SK-N-MC (cell line): ENCODE measurements around the gene NSD1.
"Not testable (repeated sequence)": the region's sequence is repeated elsewhere in the genome, so short reads cannot be mapped to it uniquely, and the experiment has no call there.

ENCODE experiments used
- DNase-seq: peaks from one replicate; pipeline ENCODE4 v3.0.0-alpha.2; 2011; ENCODE audit warnings: low read depth, low spot score
- H3K27ac ChIP-seq: fragments of 200-600 bp; sonication (generic); 2 replicates; pipeline ENCODE4 v1.5.1; 2016; ENCODE audit warnings: mixed run types
- H3K36me3 ChIP-seq: fragments of 200-600 bp; sonication (generic); 2 replicates; pipeline ENCODE4 v1.6.1; 2017; ENCODE audit warnings: antibody characterized with exemption, low read length, mixed read lengths; ENCODE audit not compliant: insufficient read depth
- H3K4me3 ChIP-seq: fragments of 200-600 bp; sonication (generic); 2 replicates; pipeline ENCODE4 v1.5.1; 2016
- H3K9ac ChIP-seq: fragments of 200-600 bp; sonication (generic); 2 replicates; pipeline ENCODE4 v1.8.0; 2017; ENCODE audit warnings: mixed run types, mixed read lengths; ENCODE audit not compliant: insufficient read length
- H3K9me3 ChIP-seq: fragments of 200-600 bp; sonication (generic); 2 replicates; pipeline ENCODE4 v1.6.1; 2017; ENCODE audit warnings: low read depth, mild to moderate bottlenecking, antibody characterized with exemption, low read length, moderate library complexity, mixed read lengths
- EZH2 ChIP-seq: fragments of 200-600 bp; sonication (generic); IDR thresholded peaks from one replicate; pipeline ENCODE4 v1.6.1; 2017; ENCODE audit warnings: antibody characterized with exemption
- FOXP2 ChIP-seq: optimal IDR thresholded peaks from 2 replicates; pipeline ENCODE3; 2011; ENCODE audit warnings: mild to moderate bottlenecking, moderate library complexity; ENCODE audit not compliant: insufficient read depth; ENCODE audit errors: extremely low read length, control extremely low read depth
- POLR2AphosphoS5 ChIP-seq: IDR thresholded peaks from 2 replicates; pipeline ENCODE4 v1.6.1; 2012; ENCODE audit warnings: mild to moderate bottlenecking, low read depth, low read length, borderline replicate concordance

NSD1 gene

DNA sequence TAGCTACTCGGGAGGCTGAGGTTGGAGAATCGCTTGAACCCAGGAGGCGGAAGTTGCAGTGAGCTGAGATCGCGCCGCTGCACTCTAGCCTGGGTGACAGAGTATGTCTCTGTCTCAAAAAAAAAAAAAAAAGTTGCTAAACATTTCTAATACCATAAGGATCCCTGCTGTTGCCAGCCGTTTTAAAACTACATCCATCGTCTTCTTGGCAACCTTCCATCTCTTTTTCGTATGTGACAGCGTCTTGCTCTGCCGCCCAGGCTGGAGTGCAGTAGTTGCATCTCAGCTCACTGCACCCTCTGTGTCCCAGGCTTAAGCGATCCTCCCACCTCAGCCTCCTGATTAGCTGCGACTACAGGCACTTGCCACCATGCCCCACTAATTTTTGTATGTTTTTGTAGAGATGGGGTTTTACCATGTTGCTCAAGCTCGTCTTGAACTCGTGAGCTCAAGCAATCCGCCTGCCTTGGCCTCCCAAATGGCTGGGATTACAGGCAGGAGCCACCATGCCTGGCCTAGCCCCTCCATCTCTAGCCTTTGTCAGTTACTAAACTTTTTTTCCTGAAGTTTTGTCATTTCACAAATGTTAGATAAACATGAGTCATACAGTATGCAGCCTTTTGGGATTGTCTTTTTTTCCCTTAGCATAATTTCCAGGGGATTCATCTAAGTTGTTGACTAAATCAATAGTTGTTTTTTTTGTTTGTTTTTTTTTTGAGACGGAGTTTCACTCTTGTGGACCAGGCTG is 13.5 kb downstream of the NSD1 start:
- H3K36me3 ChIP-seq: peaks cover 38% of the 10 kb centered on the region
- no peak overlapping the region for H3K9ac ChIP-seq
- no peak for DNase-seq
- no peak for TF ChIP-seq EZH2
- no peak for TF ChIP-seq FOXP2
- TF ChIP-seq POLR2AphosphoS5: no peak
- H3K4me3 ChIP-seq: no peak overlapping the region
- no peak overlapping the region for H3K27ac ChIP-seq
- no peaks in the 10 kb centered on the region for H3K9me3 ChIP-seq

DNA sequence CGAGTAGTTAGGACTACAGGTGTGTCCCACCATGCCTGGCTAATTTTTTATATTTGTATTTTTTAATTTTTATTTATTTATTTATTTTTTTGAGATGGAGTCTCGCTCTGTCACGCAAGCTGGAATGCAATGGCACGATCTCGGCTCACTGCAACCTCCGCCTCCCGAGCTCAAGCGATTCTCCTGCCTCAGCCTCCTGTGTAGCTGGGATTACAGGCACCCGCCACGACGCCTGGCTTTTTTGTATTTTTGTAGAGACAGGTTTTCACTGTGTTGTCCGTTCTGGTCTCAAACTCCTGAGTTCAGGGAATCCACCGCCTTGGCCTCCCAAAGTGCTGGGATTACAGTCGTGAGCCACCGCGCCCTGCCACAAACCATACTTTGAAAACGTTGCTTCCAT is 16.5 kb downstream of the NSD1 start:
- not testable (repeated sequence) for H3K9me3 ChIP-seq, H3K4me3 ChIP-seq, DNase-seq, H3K27ac ChIP-seq, H3K9ac ChIP-seq
- peaks cover 24% of the 10 kb centered on the region for H3K36me3 ChIP-seq

- no peak for TF ChIP-seq POLR2AphosphoS5
- peaks cover 8% of the 10 kb centered on the region; the same call in 1 of the 2 replicates for H3K36me3 ChIP-seq
- H3K27ac ChIP-seq: peak overlapping the region; percentile 79
- no peak overlapping the region for H3K9ac ChIP-seq
- DNase-seq: no peak
- no peaks in the 10 kb centered on the region for H3K9me3 ChIP-seq
- H3K4me3 ChIP-seq: peak overlapping the region; percentile 18; the same call in 1 of the 2 replicates
These were observed 20.6 kb downstream of the NSD1 start for GRCh38 chr5:177154003-177154643.

DNA sequence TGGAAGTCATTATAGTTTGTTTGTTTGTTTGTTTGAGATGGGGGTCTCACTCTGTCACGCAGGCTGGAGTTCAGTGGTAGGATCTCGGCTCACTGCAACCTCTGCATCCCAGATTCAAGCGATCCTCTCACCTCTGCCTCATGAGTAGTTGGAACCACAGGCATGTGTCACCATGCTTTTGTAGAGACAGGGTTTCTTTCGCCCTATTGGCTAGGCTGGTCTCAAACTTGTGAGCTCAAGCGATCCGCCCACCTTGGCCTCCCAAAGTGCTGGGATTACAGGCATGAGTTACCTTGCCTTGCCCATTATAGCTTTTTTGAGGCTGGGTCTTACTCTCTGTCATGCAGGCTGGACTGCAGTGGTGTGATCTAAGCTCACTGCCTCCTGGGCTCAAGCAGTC is 28.8 kb downstream of the NSD1 start:
- Histone ChIP-seq H3K36me3 (no peaks in the 10 kb centered on the region; the same call in 1 of the 2 replicates), H3K9ac (no peak overlapping the region), H3K9me3 (no peaks in the 10 kb centered on the region), H3K27ac (no peak overlapping the region), H3K4me3 (no peak overlapping the region)
- TF ChIP-seq EZH2: no peak
- TF ChIP-seq FOXP2: no peak
- no peak for TF ChIP-seq POLR2AphosphoS5
- DNase-seq: no peak

- DNase-seq: no peak
- TF ChIP-seq EZH2: no peak
- TF ChIP-seq FOXP2: no peak
- TF ChIP-seq POLR2AphosphoS5: no peak
- no peaks in the 10 kb centered on the region; the same call in 1 of the 2 replicates for H3K36me3 ChIP-seq
- H3K27ac ChIP-seq: no peak overlapping the region
- no peak overlapping the region for H3K9ac ChIP-seq
- H3K9me3 ChIP-seq: no peaks in the 10 kb centered on the region
- no peak overlapping the region for H3K4me3 ChIP-seq
These were observed 29.9 kb downstream of the NSD1 start for GRCh38 chr5:177163500-177163899.

DNA sequence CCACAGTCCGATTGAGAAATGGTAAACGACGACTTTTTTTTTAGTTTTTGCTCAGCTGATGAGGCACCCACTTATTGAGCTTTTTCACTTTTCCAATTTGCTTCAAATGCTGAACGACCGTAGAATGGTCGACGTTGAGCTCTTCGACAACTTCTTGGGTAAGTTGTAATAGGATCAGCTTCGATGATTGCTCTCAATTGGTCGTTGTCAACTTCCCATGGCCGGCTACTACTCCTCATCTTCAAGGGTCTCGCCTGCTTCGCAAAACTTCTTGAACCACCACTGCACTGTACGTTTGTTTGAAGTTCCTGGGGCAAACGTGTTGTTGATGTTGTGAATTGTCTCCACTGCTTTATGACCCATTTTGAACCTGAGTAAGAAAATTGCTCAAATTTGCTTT is 35.7 kb downstream of the NSD1 start:
- no peak for TF ChIP-seq FOXP2
- no peak for TF ChIP-seq POLR2AphosphoS5
- TF ChIP-seq EZH2: no peak
- no peak overlapping the region for H3K27ac ChIP-seq
- H3K9me3 ChIP-seq: no peaks in the 10 kb centered on the region
- no peak for DNase-seq
- no peak overlapping the region for H3K4me3 ChIP-seq
- H3K36me3 ChIP-seq: peaks cover 16% of the 10 kb centered on the region; the same call in 1 of the 2 replicates
- H3K9ac ChIP-seq: no peak overlapping the region

GRCh38 chr5:177171961-177172360 is 38.4 kb downstream of the NSD1 start:
- H3K27ac ChIP-seq: no peak overlapping the region
- no peaks in the 10 kb centered on the region for H3K9me3 ChIP-seq
- H3K9ac ChIP-seq: no peak overlapping the region
- no peak for DNase-seq
- TF ChIP-seq POLR2AphosphoS5 (no peak), FOXP2 (no peak), EZH2 (no peak)
- peaks cover 16% of the 10 kb centered on the region; the same call in 1 of the 2 replicates for H3K36me3 ChIP-seq
- no peak overlapping the region for H3K4me3 ChIP-seq

DNA sequence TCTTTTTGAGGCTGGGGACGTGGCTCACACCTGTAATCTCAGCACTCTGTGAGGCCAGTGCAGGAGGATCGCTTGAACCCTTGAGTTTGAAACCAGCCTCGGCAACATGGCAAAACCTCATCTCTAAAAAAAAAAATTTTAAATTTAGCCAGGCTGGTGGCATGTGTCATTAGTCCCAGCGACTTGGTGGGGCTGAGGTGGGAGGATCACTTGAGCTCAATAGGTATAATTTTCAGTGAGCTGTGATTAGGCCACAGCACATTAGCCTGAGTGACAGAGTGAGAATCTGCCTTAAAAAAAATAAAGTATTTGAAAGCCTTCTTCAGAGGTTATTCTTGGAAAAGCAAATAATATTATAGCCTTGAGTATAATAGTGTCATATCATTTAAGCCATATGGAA is 41.8 kb downstream of the NSD1 start:
- no peak overlapping the region for H3K4me3 ChIP-seq
- no peak for DNase-seq
- H3K36me3 ChIP-seq: 0 out of 2 replicates have a peak, but pooled peaks cover 6% of the 10 kb centered on the region
- no peaks in the 10 kb centered on the region for H3K9me3 ChIP-seq
- TF ChIP-seq EZH2 (no peak), FOXP2 (no peak), POLR2AphosphoS5 (no peak)
- no peak overlapping the region for H3K27ac ChIP-seq
- H3K9ac ChIP-seq: no peak overlapping the region
